Measurements from ENCODE around the gene ABCC2. TPM values are rescaled to one million over a fixed set of nuclear protein-coding genes. Genes with fewer than 3 reads are reported as not detected.

Gene ABCC2
- polyA plus RNA-seq, 1 donor from 2014 or later, result 2.0 TPM

- Histone ChIP-seq H3K27ac (ENCODE audit: low read length) (no peak overlapping the region), H4K20me1 (ENCODE audit: insufficient read depth) (no peaks in the 10 kb centered on the region), H3K79me2 (replicated peaks; ENCODE audit: insufficient read depth, low read length) (no peaks in the 10 kb centered on the region), H3K4me2 (ENCODE audit: low read length) (no peak overlapping the region), H3F3A (ENCODE audit: insufficient read depth, low read length, poor library complexity, severe bottlenecking) (no peaks in the 10 kb centered on the region), H3K27me3 (ENCODE audit: insufficient read depth, low read depth, low read length) (no peaks in the 10 kb centered on the region), H2AFZ (ENCODE audit: low read depth, low read length) (no peak overlapping the region), H3K9me3 (ENCODE audit: low read length) (no peaks in the 10 kb centered on the region), H3K36me3 (ENCODE audit: insufficient read depth, low read length) (no peaks in the 10 kb centered on the region), H3K9ac (ENCODE audit: low read length) (no peak overlapping the region), H3K9me2 (ENCODE audit: insufficient read depth, low read length) (no peaks in the 10 kb centered on the region), H3K4me3 (ENCODE audit: low read length) (no peak overlapping the region)
- TF ChIP-seq EZH2 (IDR thresholded peaks at IDR 0.05; ENCODE audit: borderline replicate concordance, insufficient read depth, low read length, poor library complexity, severe bottlenecking) (no peak), RAD21 (conservative IDR thresholded peaks at IDR 0.05) (no peak), EP300 (conservative IDR thresholded peaks at IDR 0.05; ENCODE audit: poor library complexity, severe bottlenecking) (no peak), POLR2AphosphoS5 (IDR thresholded peaks at IDR 0.05) (no peak)
Observed at GRCh38 chr10:99784727-99785441, 2.4 kb downstream of the ABCC2 start.

DNA sequence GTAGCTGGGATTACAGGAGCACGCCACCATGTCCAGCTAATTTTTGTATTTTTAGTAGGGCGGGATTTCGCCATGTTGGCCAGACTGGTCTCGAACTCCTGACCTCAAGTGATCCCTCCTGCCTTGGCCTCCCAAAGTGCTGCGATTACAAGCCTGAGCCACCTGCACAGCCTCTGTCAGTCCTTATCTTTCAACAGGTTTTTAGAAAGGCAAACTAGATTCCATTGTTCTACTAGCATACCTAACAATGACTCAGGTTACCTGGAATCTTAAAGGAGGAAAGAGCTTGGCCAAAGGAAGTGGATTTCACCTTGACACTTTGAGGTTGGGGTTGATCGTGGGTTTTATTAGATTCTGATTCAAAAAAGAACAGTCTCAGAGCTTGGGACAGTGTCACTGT, 3.2 kb downstream of the ABCC2 start:
- Histone ChIP-seq H3K9me3 (ENCODE audit: low read length) (no peaks in the 10 kb centered on the region), H3K9me2 (ENCODE audit: insufficient read depth, low read length) (no peaks in the 10 kb centered on the region), H2AFZ (ENCODE audit: low read depth, low read length) (no peak overlapping the region), H3K9ac (ENCODE audit: low read length) (no peak overlapping the region), H4K20me1 (ENCODE audit: insufficient read depth) (no peaks in the 10 kb centered on the region), H3K79me2 (replicated peaks; ENCODE audit: insufficient read depth, low read length) (no peaks in the 10 kb centered on the region), H3K4me3 (ENCODE audit: low read length) (no peak overlapping the region), H3K4me2 (ENCODE audit: low read length) (no peak overlapping the region), H3K27me3 (ENCODE audit: insufficient read depth, low read depth, low read length) (no peaks in the 10 kb centered on the region), H3K27ac (ENCODE audit: low read length) (no peak overlapping the region), H3K36me3 (ENCODE audit: insufficient read depth, low read length) (no peaks in the 10 kb centered on the region), H3F3A (ENCODE audit: insufficient read depth, low read length, poor library complexity, severe bottlenecking) (no peaks in the 10 kb centered on the region)
- TF ChIP-seq SMC3 (conservative IDR thresholded peaks at IDR 0.05; ENCODE audit: poor library complexity) (no peak), TAF1 (IDR thresholded peaks at IDR 0.05; ENCODE audit: low read depth) (no peak), MXI1 (conservative IDR thresholded peaks at IDR 0.05; ENCODE audit: poor library complexity, severe bottlenecking) (no peak), EZH2 (IDR thresholded peaks at IDR 0.05; ENCODE audit: borderline replicate concordance, insufficient read depth, low read length, poor library complexity, severe bottlenecking) (no peak), POLR2AphosphoS5 (IDR thresholded peaks at IDR 0.05) (no peak), RAD21 (conservative IDR thresholded peaks at IDR 0.05) (no peak), EP300 (conservative IDR thresholded peaks at IDR 0.05; ENCODE audit: poor library complexity, severe bottlenecking) (no peak)
- TF ChIP-seq, protein P1, sequence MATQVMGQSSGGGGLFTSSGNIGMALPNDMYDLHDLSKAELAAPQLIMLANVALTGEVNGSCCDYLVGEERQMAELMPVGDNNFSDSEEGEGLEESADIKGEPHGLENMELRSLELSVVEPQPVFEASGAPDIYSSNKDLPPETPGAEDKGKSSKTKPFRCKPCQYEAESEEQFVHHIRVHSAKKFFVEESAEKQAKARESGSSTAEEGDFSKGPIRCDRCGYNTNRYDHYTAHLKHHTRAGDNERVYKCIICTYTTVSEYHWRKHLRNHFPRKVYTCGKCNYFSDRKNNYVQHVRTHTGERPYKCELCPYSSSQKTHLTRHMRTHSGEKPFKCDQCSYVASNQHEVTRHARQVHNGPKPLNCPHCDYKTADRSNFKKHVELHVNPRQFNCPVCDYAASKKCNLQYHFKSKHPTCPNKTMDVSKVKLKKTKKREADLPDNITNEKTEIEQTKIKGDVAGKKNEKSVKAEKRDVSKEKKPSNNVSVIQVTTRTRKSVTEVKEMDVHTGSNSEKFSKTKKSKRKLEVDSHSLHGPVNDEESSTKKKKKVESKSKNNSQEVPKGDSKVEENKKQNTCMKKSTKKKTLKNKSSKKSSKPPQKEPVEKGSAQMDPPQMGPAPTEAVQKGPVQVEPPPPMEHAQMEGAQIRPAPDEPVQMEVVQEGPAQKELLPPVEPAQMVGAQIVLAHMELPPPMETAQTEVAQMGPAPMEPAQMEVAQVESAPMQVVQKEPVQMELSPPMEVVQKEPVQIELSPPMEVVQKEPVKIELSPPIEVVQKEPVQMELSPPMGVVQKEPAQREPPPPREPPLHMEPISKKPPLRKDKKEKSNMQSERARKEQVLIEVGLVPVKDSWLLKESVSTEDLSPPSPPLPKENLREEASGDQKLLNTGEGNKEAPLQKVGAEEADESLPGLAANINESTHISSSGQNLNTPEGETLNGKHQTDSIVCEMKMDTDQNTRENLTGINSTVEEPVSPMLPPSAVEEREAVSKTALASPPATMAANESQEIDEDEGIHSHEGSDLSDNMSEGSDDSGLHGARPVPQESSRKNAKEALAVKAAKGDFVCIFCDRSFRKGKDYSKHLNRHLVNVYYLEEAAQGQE (IDR thresholded peaks at IDR 0.05; ENCODE audit: borderline replicate concordance), result no peak
- TF ChIP-seq, protein P2, sequence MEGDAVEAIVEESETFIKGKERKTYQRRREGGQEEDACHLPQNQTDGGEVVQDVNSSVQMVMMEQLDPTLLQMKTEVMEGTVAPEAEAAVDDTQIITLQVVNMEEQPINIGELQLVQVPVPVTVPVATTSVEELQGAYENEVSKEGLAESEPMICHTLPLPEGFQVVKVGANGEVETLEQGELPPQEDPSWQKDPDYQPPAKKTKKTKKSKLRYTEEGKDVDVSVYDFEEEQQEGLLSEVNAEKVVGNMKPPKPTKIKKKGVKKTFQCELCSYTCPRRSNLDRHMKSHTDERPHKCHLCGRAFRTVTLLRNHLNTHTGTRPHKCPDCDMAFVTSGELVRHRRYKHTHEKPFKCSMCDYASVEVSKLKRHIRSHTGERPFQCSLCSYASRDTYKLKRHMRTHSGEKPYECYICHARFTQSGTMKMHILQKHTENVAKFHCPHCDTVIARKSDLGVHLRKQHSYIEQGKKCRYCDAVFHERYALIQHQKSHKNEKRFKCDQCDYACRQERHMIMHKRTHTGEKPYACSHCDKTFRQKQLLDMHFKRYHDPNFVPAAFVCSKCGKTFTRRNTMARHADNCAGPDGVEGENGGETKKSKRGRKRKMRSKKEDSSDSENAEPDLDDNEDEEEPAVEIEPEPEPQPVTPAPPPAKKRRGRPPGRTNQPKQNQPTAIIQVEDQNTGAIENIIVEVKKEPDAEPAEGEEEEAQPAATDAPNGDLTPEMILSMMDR (IDR thresholded peaks at IDR 0.05; ENCODE audit: poor library complexity, severe bottlenecking), result no peak
